IMR-90 (cell line): ENCODE data around the gene SPPL2C. TPM values are rescaled to one million over a fixed set of nuclear protein-coding genes. Genes with fewer than 3 reads are reported as not detected.

Experiments
- ATAC-seq: fragments of 200-7000 bp; cut with Tn5 transposase; 2 replicates; pipeline ENCODE4 v1.9.1; 2020; ENCODE audit warnings: low read depth, mild to moderate bottlenecking, moderate library complexity
- BruUV-seq: library from RNA; stranded (reverse); fragments of 400-500 nt; replicated peaks from 2 replicates; lab custom pipeline; 2021; lab: Mats Ljungman, UMichigan
- CTCF ChIA-PET: fragments of 300-600 bp; formaldehyde crosslinking; extraction: SDS; loops from one replicate; lab custom pipeline; 2021; ENCODE audit warnings: antibody characterized with exemption; lab: Yijun Ruan, JAX
- POLR2A ChIA-PET: fragments of 300-600 bp; sonication (Branson Sonifier 250); formaldehyde crosslinking; loops from one replicate; lab custom pipeline; 2022; ENCODE audit warnings: antibody characterized with exemption; ENCODE audit not compliant: unreplicated experiment; lab: Charles Lee
- DNase-seq: peaks from one replicate; pipeline ENCODE4 v3.0.0; 2013
- H2AFZ ChIP-seq: replicated peaks from 2 replicates; pipeline ENCODE3; 2013; ENCODE audit warnings: low read length, mild to moderate bottlenecking; ENCODE audit not compliant: poor library complexity
- H2AK5ac ChIP-seq: 2 replicates; pipeline ENCODE4 v1.6.1; 2013; ENCODE audit warnings: low read depth, low read length, inconsistent platforms
- H2AK9ac ChIP-seq: replicated peaks from 2 replicates; pipeline ENCODE3; 2013; ENCODE audit warnings: mild to moderate bottlenecking, low read depth, low read length, moderate library complexity; ENCODE audit not compliant: poor library complexity
- H2BK120ac ChIP-seq: 2 replicates; pipeline ENCODE4 v1.6.1; 2013; ENCODE audit warnings: low read depth, low read length, inconsistent platforms
- H2BK15ac ChIP-seq: 3 replicates; pipeline ENCODE4 v1.6.1; 2013; ENCODE audit warnings: low read depth, low read length, inconsistent platforms
- H2BK20ac ChIP-seq: 2 replicates; pipeline ENCODE4 v1.6.1; 2013; ENCODE audit warnings: low read depth, mild to moderate bottlenecking, inconsistent platforms, low read length, moderate library complexity
- H2BK5ac ChIP-seq: 2 replicates; pipeline ENCODE4 v1.6.1; 2013; ENCODE audit warnings: mild to moderate bottlenecking, low read depth, low read length, inconsistent platforms; ENCODE audit not compliant: poor library complexity, severe bottlenecking
- H3K14ac ChIP-seq: replicated peaks from 2 replicates; pipeline ENCODE4 v1.6.1; 2013; ENCODE audit warnings: low read depth, low read length, inconsistent platforms
- H3K18ac ChIP-seq: 2 replicates; pipeline ENCODE4 v1.6.1; 2013; ENCODE audit warnings: low read depth, low read length, control low read depth
- H3K23ac ChIP-seq: 2 replicates; pipeline ENCODE4 v1.6.1; 2013; ENCODE audit warnings: low read depth, low read length, inconsistent platforms
- H3K27ac ChIP-seq: 2 replicates; pipeline ENCODE4 v1.5.1; 2013; ENCODE audit warnings: mild to moderate bottlenecking, control low read depth, low read length; ENCODE audit not compliant: insufficient read depth
- H3K27me3 ChIP-seq: 2 replicates; pipeline ENCODE4 v1.6.1; 2013; ENCODE audit warnings: low read length; ENCODE audit not compliant: control insufficient read depth, insufficient read depth
- H3K36me3 ChIP-seq: 2 replicates; pipeline ENCODE4 v1.6.1; 2013; ENCODE audit warnings: low read length, mixed read lengths; ENCODE audit not compliant: control insufficient read depth, insufficient read depth
- H3K4ac ChIP-seq: 2 replicates; pipeline ENCODE4 v1.6.1; 2013; ENCODE audit warnings: low read depth, low read length, inconsistent platforms
- H3K4me1 ChIP-seq: 2 replicates; pipeline ENCODE4 v1.6.1; 2013; ENCODE audit warnings: low read length, mixed read lengths; ENCODE audit not compliant: control insufficient read depth, insufficient read depth
- H3K4me2 ChIP-seq: 2 replicates; pipeline ENCODE4 v1.6.1; 2013; ENCODE audit warnings: low read depth, mild to moderate bottlenecking, control low read depth, low read length, moderate library complexity
- H3K4me3 ChIP-seq: 2 replicates; pipeline ENCODE4 v1.5.1; 2013; ENCODE audit warnings: low read depth, mild to moderate bottlenecking, control low read depth, low read length, moderate library complexity; ENCODE audit not compliant: insufficient read depth
- H3K56ac ChIP-seq: 2 replicates; pipeline ENCODE4 v1.6.1; 2013; ENCODE audit warnings: low read length, inconsistent platforms; ENCODE audit not compliant: insufficient read depth; ENCODE audit errors: extremely low read depth
- H3K79me1 ChIP-seq, 2 experiments: 2 replicates each; pipeline ENCODE4 v1.6.1; 2013; ENCODE audit warnings: low read length in 2 of 2, inconsistent platforms in 1 of 2, low read depth in 1 of 2
- H3K9ac ChIP-seq: 2 replicates; pipeline ENCODE4 v1.6.1; 2013; ENCODE audit warnings: low read depth, low read length, control low read depth
- H3K9me1 ChIP-seq: 2 replicates; pipeline ENCODE4 v1.6.1; 2013; ENCODE audit warnings: low read length, inconsistent platforms; ENCODE audit not compliant: insufficient read depth
- H3K9me3 ChIP-seq: 2 replicates; pipeline ENCODE4 v1.6.1; 2013; ENCODE audit warnings: low read length; ENCODE audit not compliant: control insufficient read depth, insufficient read depth
- H4K20me1 ChIP-seq: 2 replicates; pipeline ENCODE4 v1.6.1; 2013; ENCODE audit warnings: low read length, inconsistent platforms; ENCODE audit not compliant: insufficient read depth
- H4K5ac ChIP-seq: 2 replicates; pipeline ENCODE4 v1.6.1; 2013; ENCODE audit warnings: mild to moderate bottlenecking, low read depth, low read length, control low read depth
- H4K8ac ChIP-seq, 2 experiments: 2 replicates each; pipeline ENCODE4 v1.6.1; 2013; ENCODE audit warnings: low read depth in 2 of 2, low read length in 2 of 2, control low read depth in 1 of 2, inconsistent platforms in 1 of 2
- H4K91ac ChIP-seq: 2 replicates; pipeline ENCODE4 v1.6.1; 2013; ENCODE audit warnings: low read depth, low read length, inconsistent platforms; ENCODE audit not compliant: insufficient read depth
- ELK1 ChIP-seq: fragments of 150-350 bp; IDR thresholded peaks from 2 replicates; pipeline ENCODE4 v1.6.1; 2016; ENCODE audit warnings: low read depth, mild to moderate bottlenecking, low read length, moderate library complexity, borderline replicate concordance
- MAFK ChIP-seq: IDR thresholded peaks from 2 replicates; pipeline ENCODE4 v1.6.1; 2012; ENCODE audit warnings: low read depth, low read length, improper control_type of control experiment
- WGBS, 2 experiments: methylation state at CpG; one replicate each; pipeline versions ENCODE4 v1.1.5 to v1.1.7; 2013; ENCODE audit warnings: missing lambda C conversion rate in 2 of 2; ENCODE audit not compliant: insufficient read length in 1 of 2; ENCODE audit errors: extremely low coverage in 2 of 2; 5-methylcytosine and 5-hydroxymethylcytosine counted together
- dilution Hi-C: fragments of 300-500 bp; cut with HindIII; formaldehyde crosslinking; loops from one replicate; pipeline ENCODE4 v1.14.3; 2018; ENCODE audit warnings: low sequenced_read_pairs; ENCODE audit not compliant: unreplicated experiment
- in situ Hi-C: fragments of 300-500 bp; cut with MboI; formaldehyde crosslinking; loops from 3 replicates; pipeline ENCODE4 v1.14.3; 2019; ENCODE audit warnings: low sequenced_read_pairs, inconsistent platforms, mixed read lengths
- intact Hi-C: fragments of 100-400 bp; cut with micrococcal nuclease; formaldehyde crosslinking; loops from 2 replicates; pipeline ENCODE4 v1.10.0; 2022
- polyA plus RNA-seq, 3 experiments: library from polyadenylated mRNA; depleted of rRNA; stranded (reverse); fragments of >200 nt; gene quantifications; 2 replicates each; pipeline ENCODE4 v1.2.3, GENCODE V29; 2012; ENCODE audit warnings: low replicate concordance in 1 of 3
- total RNA-seq: library from RNA; depleted of rRNA; stranded (reverse); fragments of >200 nt; gene quantifications from 2 replicates; pipeline ENCODE4 v1.2.3, GENCODE V29; 2012

SPPL2C gene
- total and polyA plus RNA-seq, 2 of the 4 experiments (the other 2 are of a cell fraction): not detected

DNA sequence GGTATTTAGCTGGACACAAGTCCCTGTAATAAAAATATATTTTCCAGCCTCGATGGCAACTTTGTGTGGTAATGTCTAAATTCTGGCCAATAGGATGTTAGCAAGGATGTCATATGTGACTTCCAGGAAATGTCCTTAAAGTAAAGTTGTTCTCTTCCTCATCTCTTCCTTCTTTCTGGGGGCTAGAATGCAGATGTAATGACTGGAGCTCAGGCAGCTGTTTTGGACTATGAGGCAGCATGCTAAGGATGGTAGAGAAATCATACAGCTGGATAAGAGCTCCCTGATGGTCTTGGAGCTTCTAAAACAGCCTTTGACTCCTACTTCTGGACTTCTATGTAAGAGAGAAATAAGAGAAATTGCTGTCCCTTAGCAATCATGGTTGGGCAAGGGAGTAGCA lies 32.8 kb downstream of the SPPL2C start:
- BruUV-seq: no TSS peak
- Histone ChIP-seq H2BK120ac (no peak overlapping the region), H2AFZ (no peak overlapping the region), H3K27me3 (peaks cover 8% of the 10 kb centered on the region), H4K91ac (no peak overlapping the region), H2BK15ac (no peak overlapping the region), H3K23ac (no peak overlapping the region), H3K9ac (no peak overlapping the region), H3K4me2 (no peak overlapping the region), H2BK5ac (no peak overlapping the region), H3K56ac (no peak overlapping the region), H2AK5ac (no peak overlapping the region), H3K4me3 (no peak overlapping the region), H3K27ac (no peak overlapping the region), H3K18ac (no peak overlapping the region), H3K4ac (no peak overlapping the region), H4K8ac (no peak overlapping the region), H3K4me1 (no peaks in the 10 kb centered on the region), H4K20me1 (no peaks in the 10 kb centered on the region), H3K9me3 (peaks cover 3% of the 10 kb centered on the region; the same call in 1 of the 2 replicates), H3K36me3 (no peaks in the 10 kb centered on the region), H3K9me1 (no peaks in the 10 kb centered on the region), H4K5ac (no peak overlapping the region), H2BK20ac (no peak overlapping the region), H3K14ac (no peak overlapping the region), H2AK9ac (no peak overlapping the region), H3K79me1 (no peaks in the 10 kb centered on the region)
- intact Hi-C loops: no loop called here
- ChIA-PET POLR2A (no interaction called here), CTCF (no interaction called here)
- dilution Hi-C loops: no loop called here
- ATAC-seq: no peak
- in situ Hi-C loops: no loop called here
- no CpG with 5 or more reads among the region's 1 CpG for WGBS, 2 experiments
- no peak for DNase-seq
- TF ChIP-seq ELK1 (no peak), MAFK (no peak)
